GM21576 (cell line): ENCODE measurements around the gene PES1.
"Not testable (repeated sequence)": the region's sequence is repeated elsewhere in the genome, so short reads cannot be mapped to it uniquely, and the experiment has no call there.

ENCODE experiments used
- ATAC-seq: cut with Tn5 transposase; IDR thresholded peaks from one replicate; pipeline ENCODE4 v1.9.1; 2021; ENCODE audit warnings: mild to moderate bottlenecking, moderate library complexity; ENCODE audit not compliant: unreplicated experiment

PES1 gene

DNA sequence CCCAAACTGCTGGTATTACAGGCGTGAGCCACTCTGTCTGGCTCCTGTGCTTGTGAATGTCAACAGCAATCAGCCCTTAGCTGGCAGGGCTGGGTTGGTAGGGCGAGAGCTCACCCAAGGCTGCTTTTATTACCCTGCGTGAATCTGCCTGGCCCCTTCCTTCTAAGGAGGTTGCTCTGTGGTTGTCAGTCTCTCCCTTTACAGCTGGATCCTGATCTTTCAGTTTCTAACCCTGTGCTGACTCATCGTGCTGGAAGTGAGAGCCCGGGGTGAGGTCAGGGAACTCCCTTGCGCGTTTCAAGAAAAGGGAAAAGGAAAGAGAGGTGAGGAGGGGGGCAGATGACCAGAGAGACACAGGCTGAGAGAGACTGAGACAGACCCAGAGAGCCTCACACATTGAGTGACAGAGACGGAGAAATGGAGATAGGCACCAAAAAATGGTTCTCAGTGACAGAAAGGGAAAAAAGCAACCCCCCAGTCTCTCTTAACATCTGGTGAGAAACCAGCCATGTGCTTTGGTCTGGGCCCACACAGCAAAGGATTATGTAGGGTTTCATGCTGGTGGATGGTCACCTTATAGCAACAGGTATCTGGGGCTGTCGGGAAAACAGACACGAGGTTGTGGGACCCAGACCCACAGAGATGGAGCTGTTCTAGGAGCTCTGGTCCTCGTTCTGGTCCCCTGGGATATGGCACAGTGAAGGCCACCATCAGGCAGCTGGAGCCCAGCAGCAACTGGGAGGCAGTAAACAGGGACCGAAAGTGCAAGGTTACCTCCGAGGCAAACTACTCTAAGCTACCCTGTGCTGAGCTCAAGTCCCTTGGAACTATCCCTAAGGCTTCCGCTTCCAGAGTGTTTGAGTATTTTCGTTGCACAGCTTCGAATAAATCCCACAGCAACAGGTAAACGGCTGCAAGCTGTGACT is 17.8 kb upstream of the PES1 start:
- ATAC-seq: no peak

DNA sequence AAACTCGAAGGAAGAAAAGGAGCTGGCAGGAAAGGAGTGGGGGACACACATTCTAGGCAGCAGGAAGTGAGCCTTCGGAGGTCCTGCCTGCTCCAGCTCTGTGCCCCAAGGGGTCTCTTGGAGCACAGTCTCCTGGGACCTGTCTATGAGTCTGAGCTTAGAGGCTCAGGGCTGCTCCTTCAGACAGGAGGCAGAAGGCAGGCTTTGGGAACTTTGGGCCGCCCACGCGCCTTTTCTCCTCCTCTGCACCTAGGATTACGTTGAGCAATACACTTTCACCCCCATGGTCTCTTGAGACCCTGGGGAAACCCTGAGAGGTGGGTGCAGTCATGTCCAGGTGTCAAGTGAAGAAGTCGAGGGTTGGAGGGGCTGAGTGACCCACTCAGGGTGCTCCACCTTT is 16.2 kb upstream of the PES1 start:
- ATAC-seq: no peak

DNA sequence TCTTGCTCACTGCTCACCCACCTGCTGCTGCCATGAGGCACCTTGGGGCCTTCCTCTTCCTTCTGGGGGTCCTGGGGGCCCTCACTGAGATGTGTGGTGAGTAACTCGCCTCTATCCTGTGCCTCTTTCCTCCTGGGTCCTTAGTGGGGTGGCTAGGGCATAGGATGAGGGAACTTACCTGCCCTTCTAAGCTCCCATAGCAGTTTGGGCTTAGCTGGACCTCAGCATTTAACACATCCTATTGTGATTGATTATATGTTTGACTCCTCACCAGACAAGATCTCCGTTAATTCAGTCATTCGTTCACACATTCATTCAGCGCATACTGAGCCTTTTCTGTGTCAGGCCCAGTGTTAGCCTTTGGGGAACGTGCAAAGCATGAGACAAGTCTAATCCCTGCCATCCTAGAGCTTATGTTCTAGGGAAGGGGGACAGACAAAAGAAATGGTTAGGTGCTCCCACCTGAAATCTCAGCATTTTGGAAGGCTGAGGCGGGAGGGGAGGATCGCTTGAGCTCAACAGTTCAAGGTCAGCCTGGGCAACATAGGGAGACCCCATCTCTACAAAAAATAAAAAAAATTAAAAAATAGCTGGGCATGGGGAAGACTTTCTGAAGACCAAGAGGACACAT is 15.7 kb upstream of the PES1 start:
- ATAC-seq: no peak

DNA sequence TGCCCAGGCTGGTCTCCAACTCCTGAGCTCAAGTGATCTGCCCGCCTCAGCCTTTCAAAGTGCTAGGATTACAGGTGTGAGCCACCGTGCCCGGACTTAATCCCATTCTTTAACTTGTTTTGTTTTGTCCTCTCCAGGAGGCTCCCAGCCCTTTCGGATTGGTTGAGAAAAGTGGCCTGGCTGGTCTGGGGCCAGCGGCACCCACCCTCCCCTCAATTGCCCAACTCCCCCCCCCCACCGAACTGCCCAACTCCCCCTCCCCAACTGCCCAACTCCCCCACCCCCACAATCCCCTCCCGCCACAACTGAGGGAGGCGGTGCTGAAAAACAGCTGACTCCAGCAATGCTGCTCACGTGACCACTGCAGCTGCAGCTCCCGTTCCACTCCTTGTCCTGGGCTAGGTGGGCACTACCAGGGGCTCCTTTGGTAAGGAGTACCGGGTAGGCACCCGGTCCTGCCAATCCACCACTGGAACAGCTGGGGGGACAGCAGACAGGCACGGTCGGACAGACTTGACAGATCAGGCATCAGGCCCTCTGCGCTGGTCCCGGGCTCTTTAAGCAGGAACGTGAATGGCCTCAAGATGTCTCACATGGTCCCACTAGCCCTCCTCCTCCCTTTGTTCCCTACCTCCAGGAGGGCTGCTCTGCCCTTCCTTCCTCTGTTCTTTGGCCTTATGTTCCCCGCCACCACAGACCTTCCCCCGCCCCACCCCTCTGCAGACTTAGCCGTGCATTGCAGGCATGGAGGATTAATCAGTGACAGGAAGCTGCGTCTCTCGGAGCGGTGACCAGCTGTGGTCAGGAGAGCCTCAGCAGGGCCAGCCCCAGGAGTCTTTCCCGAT is 15.0 kb upstream of the PES1 start, which contains the start of gene TCN2:
Gene TCN2, plus strand, starts transcription at position 720 of the 845 bp plus-strand sequence. CDS start 158 bp downstream, outside the sequence.
- ATAC-seq: no peak

DNA sequence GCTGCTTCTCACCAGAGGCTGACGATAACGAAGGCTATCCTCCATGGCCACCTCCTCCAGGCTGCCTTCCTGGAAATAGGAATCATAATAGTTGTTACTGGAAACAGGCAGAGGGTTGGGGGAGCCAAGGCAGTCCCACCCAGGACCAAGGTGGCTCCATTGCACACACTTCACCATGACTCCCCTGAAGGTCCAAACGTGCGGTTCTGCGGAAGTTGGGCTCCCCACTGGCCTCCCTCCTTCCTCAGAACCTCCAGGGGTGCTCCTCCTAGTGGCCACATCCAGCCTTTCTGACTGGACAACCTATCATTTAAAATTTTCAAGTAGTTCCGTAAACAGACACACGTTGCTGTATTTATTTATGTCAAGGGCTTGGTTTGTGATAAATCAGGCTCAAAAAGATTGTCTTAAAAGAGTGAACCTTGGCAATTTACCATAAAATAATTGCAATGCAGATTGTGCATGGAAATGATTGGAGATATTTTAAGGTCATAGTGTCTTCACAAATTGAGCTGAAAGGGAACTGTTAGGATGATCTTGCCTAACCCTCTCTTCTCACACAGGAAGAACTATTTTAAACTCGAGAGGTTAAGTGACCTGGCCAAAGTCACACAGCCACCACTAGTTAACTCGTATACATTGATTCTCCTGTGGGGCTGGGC is 13.9 kb upstream of the PES1 start:
- no peak for ATAC-seq

DNA sequence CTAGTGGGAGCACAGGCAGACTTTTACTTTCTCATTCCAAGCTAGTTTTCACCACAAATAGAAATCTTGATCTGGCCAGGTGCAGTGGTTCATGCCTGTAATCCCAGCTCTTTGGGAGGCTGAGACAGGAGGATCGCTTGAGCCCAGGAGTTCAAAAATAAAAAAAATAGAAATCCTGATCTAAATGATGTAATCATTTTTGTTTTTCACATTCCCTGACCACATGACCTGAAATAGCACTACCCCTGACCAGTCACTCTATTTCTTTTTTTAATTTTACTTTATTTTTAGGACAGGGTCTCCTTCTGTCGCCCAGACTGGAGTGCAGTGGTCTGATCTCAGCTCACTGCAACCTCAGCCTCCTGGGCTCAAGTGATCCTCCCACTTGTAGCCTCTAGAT is 13.0 kb upstream of the PES1 start:
- ATAC-seq: no peak

DNA sequence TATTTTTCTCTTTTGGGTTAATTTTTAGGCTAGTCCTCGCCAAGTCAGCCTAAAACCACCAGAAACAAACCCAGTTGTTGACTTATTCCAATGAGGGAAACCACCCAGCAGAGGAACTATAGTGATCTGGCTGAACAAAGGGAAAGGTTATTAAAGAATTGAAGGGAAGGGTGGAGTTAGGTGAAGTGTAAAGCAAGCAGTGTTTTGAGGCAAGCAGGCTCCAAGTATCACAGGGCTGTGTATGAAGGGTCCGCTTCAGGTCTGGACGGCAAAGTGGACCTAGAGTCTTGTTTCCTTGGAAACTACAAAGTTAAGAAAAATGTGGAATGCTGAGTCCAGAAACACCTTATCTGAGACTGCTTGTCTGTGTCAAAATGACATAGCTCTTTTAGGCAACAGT is 12.1 kb upstream of the PES1 start:
- no peak for ATAC-seq

DNA sequence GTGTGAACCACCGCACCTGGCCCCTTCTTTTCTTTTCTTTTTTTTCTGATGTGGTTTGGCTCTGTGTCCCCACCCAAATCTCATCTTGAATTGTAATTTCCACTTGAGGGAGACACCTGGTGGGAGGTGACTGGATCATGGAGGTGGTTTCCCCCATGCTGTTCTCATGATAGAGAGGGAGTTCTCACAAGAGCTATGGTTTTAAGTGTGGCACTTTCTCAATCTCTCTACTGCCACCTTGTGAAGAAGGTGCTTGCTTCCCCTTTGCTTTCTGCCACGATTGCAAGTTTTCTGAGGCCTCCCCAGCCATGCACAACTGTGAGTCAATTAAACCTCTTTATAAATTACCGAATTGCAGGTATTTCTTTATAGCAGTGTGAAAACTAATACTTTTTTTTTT is 10.3 kb upstream of the PES1 start:
- ATAC-seq: no peak

DNA sequence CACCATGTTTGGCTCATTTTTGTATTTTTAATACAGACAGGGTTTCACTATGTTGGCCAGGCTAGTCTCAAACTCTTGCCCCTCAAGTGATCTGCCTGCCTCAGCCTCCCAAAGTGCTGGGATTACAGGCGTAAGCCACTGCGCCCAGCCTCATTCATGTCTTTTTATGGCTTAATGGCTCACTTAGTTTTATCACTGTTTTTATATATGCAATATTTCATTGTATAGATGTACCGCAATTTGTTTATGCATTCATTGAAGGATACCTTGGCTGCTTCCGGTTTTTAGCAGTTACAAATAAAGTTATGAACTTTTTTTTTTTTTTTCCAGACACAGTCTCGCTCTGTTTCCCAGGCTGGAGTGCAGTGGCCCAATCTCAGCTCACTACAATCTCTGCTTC is 9.8 kb upstream of the PES1 start:
- no peak for ATAC-seq

DNA sequence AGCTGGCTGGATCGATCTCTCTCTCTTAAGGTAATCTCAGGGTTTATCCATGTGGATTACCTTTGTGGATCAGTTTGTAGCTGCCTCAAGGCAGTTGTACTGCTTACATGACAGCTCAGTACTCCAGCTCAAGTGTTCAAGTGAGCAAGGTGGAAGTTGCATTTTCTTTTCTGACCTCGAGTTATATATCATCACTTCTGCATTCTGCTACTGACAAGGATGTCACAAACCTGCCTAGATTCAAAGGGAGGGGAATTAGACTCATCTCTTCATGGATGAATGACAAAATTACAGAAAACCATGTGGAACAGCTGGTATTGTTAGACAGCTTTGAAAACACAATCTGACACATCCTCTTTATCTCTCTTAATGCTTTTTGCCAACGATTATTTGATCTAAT is 9.2 kb upstream of the PES1 start:
- no peak for ATAC-seq

DNA sequence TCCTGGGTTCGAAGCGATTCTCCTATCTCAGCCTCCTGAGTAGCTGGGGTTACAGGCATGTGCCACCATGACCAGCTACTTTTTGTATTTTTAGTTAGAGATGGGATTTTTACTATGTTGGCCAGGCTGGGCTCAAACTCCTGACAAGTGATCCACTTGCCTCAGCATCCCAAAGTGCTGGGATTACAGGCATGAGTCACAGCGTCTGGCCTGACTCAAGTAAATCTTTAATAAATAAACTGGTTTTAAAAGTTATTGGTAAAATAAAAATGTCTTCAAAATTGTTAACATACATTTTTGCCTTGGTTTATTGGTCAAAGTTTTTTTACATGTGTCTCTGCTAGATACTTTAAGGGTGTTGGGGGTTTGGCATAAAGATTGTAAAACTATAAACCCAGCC is 7.3 kb upstream of the PES1 start:
- ATAC-seq: no peak

DNA sequence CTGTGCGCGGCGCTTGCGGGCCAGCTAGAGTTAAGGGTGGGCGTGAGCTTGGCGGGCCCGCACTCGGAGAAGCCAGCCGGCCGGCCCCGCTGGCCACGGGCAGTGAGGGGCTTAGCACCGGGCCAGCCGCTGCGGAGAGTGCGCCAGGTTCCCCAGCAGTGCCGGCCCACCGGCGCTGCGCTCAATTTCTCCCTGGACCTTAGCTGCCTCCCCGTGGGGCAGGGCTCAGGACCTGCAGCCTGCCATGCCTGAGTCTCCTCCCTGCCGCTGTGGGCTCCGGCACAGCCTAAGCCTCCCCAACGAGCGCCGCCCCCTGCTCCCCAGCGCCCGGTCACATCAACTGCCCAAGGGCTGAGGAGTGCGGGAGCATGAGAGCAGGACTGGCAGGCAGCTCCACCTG is 5.2 kb upstream of the PES1 start:
- no peak for ATAC-seq

DNA sequence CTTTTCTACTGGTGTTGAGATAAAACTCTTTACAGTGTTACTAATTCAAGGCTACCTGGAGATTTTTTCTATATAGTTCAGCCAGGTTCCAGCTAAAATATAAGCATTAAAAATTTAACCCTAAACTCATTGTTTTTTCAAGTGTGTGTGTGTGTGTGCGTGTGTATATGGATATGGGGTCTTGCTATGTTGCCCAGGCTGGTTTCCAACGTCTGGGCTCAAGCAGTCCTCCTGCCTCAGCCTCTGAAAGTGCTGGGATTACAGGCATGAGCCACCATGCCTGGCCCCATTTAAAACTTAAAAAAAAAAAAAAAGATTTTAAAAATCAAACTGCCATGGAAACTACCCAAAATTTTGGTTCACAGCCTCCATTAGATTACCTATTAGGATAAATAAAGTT is 4.5 kb upstream of the PES1 start:
- no peak for ATAC-seq

DNA sequence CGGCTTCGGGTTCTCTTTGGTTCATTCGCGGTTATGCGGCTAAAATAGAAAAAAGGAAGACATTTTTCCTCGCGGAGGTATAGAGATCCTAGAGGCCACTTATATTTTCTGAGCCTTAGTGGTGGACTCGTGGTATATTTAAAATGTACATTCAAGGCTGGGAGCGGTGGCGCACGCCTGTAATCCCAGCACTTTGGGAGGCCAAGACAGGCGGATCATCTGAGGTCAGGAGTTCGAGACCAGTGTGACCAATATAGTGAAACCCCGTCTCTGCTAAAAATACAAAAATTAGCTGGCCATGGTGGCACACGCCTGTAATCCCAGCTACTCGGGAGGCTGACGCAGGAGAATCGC is 627 bp upstream of the PES1 start:
- not testable (repeated sequence) for ATAC-seq

DNA sequence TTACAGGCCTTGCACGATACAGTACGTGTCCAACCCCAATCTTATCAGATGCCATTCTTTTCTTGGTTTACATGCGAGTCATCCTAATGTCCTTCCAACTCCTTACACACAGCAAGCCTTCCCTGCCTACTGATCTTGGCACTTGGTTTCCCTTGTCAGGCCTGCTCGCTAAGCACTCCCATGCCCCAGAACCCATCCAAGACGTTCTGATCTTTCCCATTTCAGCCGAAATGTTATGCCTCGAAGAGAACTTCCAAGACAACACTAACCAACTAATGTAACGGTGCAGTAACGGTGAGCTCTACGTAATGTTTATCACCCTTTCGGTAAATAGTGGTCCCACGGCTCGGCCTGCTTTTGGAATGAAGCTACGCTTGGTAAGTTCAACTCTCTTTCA is 521 bp downstream of the PES1 start:
- ATAC-seq: no peak

DNA sequence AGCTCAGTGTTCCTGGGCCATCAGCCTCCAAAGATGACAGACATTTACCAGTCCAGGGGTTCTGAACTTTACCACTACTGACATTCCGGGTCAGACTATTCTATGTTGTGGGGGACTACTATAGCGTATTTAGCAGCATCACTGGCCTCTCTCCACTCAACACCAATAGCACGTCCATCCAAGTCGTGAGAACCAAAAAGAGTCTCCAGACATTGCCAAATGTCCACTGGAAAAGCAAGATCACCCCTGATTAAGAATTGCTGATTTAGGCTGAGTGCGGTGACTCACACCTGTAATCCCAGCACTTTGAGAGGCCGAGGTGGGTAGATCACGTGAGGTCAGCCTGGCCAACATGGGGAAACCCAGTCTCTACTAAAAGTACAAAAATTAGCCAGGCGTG is 5.3 kb downstream of the PES1 start:
- no peak for ATAC-seq

DNA sequence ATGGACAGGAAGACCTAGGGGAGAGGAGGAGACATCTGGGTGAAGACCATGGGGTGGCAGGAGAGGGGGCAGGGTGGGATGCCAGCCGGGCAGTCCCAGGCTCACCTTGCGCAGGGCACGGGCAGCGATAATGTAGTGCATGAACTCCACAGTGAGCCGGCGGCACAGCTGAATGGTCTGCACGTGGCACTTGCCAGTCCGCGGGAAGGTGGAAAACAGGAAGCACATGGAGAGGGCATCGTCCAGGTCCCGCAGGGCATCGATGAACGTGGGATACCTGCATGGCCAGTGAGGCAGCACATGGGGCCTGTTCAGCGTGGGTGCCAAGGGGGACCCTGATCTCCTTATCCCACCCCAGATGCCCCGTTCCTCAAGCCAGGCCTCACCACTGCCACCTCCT is 7.3 kb downstream of the PES1 start:
- ATAC-seq: no peak

DNA sequence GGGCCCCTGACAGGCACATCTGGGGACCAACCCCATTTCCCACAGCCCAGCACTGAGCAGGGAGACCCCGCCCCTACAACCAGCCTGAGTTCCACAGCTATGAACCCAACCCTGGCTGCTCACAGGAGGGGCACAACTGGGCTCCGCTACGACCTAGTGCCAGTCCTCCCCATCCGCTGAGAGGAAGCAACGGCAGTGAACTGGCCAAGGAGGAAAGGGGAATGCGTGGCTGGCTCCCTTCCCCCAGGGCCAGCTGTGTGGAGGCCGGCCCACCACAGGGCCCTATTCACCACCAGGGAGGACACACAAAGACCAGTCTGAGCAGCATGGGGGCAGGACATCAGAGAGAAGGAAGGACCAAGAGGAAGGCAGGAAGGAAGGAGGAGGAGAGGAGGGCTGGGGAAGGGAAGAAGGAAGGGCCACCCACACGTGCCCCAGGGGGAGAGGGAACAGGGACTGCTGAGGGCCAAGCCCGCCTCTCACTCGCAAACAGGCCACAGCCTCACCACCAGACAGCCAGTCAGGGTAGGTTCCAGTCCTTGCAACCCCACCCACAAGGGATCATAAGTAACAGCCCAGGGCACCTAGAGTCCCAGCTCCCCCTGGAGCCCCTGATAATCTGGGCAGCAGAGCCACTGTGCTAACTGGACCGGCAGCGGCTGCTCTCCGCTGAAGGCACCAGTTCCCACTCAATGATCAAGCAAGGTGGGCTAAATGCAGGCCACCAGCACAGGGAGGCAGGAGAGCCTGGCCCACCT is 8.7 kb downstream of the PES1 start:
- no peak for ATAC-seq

DNA sequence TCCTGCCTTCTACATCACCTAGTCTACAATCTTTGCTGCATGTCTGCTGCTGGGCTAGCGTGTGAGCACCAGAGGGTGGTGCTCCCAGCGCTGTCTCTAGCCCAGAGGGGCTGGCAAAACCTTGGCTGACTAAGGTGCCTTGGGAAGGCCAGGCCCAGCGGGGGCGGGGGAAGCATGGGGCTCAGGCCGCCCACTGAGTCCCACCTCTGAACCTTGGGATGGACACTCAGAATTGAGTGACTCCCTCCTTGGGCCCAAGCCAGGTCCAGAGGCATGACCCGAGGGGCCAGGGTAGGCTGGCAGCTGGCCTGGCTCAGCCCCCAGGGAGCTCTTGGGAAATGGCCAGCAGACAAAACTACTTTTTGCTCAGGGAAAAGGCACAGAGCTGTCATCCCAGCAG is 9.7 kb downstream of the PES1 start:
- ATAC-seq: no peak

DNA sequence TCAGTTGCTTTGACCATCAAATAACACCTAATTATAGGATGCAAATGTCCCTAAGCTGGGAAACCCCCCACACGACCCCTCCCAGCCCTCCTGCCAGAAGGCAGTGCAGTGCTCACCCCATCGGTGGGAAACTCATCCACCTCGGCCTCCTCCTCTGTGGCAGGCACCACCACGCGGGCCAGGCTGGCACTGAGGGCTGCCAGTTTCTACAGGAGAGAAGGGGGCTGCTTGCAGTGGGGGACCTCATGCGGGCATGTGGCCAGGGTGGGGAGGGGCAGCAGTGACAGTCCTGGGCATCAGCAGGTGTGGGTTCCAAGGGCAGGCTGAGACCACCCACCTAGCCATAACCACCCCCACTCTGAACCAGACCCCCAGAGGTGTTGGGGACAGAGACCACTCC is 10.8 kb downstream of the PES1 start:
- no peak for ATAC-seq
